ENCODE results near the gene CD4.

Gene CD4

DNA sequence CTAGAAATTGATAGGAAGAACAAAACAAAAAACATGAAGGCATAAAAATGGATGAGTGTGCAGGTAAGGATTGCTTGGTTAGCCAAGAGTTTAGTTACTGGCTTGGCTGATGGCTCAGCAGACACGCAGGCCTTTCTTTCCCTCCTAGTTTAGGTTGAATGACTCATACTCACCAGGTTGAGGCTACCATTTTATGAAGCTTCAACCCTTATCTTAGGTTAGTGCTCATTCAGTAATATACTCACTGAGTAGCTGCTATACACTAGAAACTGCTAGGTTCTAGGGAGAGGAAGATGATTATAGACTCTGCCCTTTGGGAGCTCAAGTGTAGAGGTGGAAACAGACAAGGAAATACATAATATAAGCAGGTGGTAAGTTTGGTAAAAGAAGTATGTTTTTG, 44.9 kb downstream of the CD4 start:
- no peak for DNase-seq (ENCODE audit: low read depth)
- TF ChIP-seq, protein P1, sequence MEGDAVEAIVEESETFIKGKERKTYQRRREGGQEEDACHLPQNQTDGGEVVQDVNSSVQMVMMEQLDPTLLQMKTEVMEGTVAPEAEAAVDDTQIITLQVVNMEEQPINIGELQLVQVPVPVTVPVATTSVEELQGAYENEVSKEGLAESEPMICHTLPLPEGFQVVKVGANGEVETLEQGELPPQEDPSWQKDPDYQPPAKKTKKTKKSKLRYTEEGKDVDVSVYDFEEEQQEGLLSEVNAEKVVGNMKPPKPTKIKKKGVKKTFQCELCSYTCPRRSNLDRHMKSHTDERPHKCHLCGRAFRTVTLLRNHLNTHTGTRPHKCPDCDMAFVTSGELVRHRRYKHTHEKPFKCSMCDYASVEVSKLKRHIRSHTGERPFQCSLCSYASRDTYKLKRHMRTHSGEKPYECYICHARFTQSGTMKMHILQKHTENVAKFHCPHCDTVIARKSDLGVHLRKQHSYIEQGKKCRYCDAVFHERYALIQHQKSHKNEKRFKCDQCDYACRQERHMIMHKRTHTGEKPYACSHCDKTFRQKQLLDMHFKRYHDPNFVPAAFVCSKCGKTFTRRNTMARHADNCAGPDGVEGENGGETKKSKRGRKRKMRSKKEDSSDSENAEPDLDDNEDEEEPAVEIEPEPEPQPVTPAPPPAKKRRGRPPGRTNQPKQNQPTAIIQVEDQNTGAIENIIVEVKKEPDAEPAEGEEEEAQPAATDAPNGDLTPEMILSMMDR (IDR thresholded peaks at IDR 0.05; ENCODE audit: insufficient read depth, low read depth, low read length, missing control alignments): no peak
- H3K4me3 ChIP-seq (ENCODE audit: low read length): no peak overlapping the region

DNA sequence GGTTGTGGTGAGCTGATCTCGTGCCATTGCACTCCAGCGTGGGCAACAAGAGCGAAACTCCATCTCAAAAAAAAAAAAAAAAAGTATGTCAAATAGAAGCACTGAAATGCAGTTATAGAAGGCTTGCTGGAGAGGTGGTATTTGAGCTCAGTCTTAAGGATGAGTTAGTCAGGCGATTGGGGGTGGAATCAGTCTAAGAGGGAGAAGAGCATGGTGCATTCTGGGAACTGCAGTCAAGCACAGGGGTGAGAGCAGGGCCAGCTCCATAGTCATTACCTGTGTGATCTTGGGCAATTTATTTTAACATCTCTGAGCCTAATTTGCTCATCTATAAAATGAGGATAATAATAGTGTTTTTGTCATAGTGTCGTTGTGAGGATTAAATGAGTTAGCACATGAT, 45.5 kb downstream of the CD4 start:
- TF ChIP-seq, protein P1 (IDR thresholded peaks at IDR 0.05; ENCODE audit: insufficient read depth, low read depth, low read length, missing control alignments): no peak
- DNase-seq (ENCODE audit: low read depth): no peak
- H3K4me3 ChIP-seq (ENCODE audit: low read length): no peak overlapping the region

DNA sequence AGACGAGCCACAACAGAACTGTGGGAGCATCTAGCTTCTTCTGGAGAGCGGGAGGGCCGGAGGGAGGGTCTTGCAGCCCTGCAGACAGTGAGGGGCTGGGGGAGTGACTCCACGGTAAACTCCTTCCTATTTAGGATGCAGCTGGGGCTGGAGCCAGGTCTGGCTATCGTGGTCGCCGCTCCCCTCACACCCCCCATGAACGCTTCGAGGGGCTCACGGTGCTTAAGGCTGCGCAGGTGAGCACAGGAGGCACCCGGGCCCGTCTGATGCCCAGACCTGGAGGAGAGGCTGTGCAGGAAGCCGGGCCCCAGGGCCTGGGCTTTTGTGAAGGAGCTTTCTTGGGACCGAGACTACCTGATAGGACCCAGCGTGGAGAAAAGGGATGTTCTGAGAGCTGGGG, 47.5 kb downstream of the CD4 start:
- no peak for DNase-seq (ENCODE audit: low read depth)
- TF ChIP-seq, protein P1 (IDR thresholded peaks at IDR 0.05; ENCODE audit: insufficient read depth, low read depth, low read length, missing control alignments): no peak
- no peak overlapping the region for H3K4me3 ChIP-seq (ENCODE audit: low read length)

DNA sequence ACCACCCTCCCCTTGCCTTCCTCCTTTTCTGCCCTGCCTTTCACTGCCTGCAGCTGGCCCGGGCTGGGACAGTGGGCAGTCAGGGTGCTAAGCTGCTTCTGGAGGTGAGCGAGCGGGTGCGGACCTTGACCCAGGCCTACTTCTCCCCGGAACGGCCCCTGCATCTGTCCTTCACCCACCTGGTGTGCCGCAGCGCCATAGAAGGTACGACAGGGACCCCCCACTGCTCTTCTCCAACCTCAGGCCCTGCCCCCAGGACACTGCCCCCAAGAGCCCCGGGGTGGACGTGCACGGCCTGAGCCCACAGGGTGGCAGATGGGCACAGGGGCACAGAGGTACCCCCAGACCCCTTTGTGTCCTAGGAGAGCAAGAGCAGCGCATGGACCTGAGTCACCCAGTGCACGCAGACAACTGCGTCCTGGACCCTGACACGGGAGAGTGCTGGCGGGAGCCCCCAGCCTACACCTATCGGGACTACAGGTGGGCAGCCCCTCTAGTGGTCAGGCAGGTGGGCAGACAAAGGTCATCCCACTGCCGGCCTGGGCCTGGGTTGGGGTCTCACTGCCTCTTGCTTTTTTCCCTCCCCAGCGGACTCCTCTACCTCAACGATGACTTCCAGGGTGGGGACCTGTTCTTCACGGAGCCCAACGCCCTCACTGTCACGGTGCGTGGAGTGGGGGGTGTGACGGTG, 48.2 kb downstream of the CD4 start:
- no peak overlapping the region for H3K4me3 ChIP-seq (ENCODE audit: low read length)
- no peak for DNase-seq (ENCODE audit: low read depth)
- TF ChIP-seq, protein P1 (IDR thresholded peaks at IDR 0.05; ENCODE audit: insufficient read depth, low read depth, low read length, missing control alignments): no peak

DNA sequence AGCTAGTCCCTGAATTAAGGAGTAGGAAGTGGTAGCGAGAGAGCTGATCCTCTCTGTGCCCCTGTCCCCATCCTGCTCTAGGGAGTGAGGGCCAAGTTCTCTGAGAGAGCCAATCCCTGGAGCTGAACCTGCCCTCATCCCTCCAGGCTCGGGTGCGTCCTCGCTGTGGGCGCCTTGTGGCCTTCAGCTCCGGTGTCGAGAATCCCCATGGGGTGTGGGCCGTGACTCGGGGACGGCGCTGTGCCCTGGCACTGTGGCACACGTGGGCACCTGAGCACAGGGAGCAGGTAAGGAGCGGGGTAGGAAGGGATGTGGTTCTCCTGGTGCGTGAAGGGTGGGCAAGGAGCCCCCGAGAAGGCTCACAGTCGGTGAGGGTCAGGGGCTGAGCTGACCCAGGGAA, 49.5 kb downstream of the CD4 start:
- TF ChIP-seq, protein P1 (IDR thresholded peaks at IDR 0.05; ENCODE audit: insufficient read depth, low read depth, low read length, missing control alignments): no peak
- H3K4me3 ChIP-seq (ENCODE audit: low read length): no peak overlapping the region
- no peak for DNase-seq (ENCODE audit: low read depth)

DNA sequence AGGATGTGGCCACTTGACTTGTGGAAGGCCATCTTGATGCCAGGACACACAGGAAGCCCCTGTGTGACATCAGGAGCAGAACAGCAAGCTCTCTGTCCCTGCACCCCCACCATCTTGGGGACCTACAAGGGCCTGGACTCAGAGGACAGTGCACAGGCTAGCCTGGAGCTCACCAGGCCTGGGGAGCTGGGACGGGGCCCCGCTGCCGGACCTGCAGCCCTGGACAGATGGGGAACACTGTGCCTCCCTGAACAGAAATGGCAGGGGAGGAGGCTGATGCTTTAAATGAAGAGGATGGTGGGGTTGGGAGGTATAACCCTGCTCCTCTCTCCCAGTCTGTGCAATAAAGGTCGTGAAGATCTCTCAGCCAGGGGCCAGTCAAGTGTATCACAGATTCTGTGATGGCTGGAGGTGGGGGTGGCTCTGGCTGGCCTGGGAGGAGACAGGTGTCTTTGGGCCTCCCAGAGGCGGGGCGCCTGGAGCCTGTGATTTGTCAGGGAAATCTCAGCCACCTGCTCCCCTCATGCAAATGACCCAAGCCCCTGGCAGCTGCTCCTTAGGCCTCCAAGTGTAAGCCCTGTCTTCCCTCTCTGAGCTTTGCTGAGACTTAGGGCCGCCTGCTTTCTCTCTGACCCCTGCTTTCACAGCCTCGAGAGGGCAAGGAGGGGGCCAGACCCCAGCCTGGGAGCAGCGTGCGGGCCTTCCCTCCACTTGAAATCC, 50.3 kb downstream of the CD4 start:
- DNase-seq (ENCODE audit: low read depth): no peak
- no peak overlapping the region for H3K4me3 ChIP-seq (ENCODE audit: low read length)
- TF ChIP-seq, protein P1 (IDR thresholded peaks at IDR 0.05; ENCODE audit: insufficient read depth, low read depth, low read length, missing control alignments): no peak
